Measurements from ENCODE around the gene GNPTG.

GNPTG gene

DNA sequence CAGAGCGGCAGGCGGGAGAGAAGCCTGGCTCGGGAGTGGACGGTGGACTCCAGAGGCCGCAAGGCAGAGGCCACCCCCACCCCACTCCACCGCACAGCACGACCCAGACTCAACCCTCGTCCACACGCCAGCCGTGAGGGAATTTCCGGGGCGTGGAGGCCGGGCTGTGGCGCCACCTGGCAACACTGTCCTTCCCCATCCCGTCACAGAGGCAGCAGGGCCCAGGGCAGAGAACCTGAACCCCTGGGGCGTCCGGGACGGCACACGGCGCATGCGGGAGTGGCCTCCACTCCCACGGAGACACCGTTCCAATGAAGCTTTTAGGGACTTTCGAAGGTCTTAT lies 23.5 kb downstream of the GNPTG start:
- no peak for DNase-seq

DNA sequence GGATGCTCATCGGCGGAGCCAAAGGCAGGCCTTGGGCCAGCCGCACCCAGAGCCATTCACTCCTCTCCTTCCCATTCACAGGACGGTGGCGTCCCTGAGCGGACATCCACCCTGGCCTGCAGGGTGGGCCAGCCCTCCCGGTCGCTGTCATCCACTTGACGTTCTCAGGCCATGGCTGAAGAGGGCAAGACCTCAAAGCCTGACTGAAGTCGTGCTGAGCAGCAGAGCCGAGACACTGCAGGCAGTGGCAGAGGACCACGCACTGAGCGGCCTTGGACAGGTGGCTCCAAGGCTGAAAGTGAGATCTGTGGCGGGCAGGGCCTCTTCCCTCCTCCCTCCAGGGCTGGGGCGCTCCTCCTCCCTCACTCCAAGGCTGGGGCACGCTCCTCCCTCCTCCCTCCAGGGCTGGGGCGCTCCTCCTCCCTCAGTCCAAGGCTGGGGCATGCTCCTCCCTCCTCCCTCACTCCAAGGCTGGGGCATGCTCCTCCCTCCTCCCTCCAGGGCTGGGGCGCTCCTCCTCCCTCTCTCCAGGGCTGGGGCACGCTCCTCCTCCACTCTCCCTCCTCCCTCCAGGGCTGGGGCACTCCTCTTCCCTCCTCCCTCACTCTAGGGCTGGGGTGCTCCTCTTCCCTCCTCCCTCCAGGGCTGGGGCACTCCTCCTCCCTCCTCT lies 24.1 kb downstream of the GNPTG start:
- DNase-seq, result no peak

DNA sequence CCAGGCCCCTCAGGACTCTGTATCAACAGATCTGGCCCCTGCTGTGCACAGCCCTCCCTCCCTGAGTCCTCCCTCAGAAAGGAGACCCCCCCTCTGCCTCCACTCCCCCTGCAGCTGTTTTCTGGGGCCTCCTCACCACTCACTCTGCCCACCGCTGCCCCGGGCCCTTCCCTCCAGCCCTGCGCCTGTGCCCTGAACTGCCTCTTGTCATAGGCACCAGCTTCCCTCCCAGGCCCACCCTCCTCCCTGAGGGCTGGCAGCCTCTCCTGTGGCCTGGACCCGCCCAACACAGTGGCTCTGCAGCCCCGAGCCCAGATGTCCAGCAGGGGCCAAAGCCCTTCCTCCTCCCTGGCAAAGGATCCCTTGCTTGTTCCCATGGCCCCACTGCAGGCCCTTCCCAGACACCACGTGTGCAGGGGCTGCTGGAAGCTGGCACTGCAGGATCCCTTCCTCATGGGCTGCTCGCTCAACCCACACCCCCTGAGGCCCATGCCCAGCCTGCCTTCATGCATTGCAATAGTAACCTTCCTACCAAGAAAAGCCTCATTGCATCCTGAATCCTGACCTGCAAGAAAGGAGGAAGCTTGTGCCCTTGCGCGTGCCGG lies 25.8 kb downstream of the GNPTG start:
- no peak for DNase-seq

DNA sequence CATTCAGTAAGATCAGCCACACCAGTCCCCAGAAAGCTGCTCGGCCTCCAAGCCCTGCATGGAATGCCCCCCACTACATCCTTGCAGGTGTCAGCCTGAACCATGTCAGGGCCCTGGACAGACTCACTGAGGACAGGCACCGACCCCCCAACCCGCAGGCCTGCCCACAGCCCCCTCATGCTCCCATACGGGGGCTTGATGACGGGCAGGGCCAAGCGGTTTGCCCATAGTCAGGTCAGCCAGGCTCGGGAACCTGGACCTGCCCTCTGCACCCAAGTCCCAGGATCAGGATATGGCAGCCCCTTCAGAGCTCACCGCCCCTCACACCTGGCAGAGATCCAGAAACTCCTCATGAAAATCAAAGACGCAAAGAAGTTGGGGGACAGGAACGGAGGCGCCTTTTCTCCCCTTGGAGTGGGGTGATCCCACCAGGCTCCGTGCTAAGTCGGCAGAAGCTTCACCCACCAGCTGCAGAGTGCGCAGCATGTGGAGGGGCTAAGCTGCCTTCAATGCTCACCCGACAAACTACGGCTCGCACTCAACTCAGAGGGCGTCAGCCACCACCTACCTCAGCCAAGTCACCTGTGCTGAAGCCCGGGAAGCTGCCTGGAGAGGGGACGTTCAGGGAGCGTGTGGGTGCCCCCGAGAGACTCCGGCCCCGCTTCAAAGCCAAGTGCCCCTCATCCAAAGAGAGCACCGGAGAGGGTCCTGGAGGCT lies 26.5 kb downstream of the GNPTG start:
- no peak for DNase-seq

DNA sequence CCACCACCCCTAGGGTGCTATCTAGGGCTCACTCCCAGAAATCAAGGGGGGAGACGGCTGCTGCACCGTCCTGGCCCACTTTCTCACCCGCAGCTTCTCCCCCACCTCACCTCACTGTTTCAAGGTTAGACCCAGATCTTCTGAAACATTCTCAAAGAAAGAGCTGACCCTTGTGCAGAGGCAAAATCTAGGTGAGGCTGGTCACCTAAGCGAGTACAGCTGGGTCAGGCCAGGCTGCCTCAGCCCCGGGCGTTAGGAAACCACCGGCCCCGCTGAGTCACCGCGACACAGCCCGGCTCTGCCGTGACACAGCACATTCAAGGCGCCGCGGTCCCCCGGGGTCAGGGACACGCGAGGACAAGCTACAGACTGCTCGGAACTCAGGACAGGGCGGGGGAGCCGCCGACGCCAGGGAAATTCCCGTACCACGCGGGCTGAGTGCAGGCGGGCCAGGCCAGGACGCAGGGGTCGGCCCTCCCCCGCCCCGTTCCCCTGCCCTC lies 27.1 kb downstream of the GNPTG start:
- DNase-seq, result peak; percentile 29 to 32

DNA sequence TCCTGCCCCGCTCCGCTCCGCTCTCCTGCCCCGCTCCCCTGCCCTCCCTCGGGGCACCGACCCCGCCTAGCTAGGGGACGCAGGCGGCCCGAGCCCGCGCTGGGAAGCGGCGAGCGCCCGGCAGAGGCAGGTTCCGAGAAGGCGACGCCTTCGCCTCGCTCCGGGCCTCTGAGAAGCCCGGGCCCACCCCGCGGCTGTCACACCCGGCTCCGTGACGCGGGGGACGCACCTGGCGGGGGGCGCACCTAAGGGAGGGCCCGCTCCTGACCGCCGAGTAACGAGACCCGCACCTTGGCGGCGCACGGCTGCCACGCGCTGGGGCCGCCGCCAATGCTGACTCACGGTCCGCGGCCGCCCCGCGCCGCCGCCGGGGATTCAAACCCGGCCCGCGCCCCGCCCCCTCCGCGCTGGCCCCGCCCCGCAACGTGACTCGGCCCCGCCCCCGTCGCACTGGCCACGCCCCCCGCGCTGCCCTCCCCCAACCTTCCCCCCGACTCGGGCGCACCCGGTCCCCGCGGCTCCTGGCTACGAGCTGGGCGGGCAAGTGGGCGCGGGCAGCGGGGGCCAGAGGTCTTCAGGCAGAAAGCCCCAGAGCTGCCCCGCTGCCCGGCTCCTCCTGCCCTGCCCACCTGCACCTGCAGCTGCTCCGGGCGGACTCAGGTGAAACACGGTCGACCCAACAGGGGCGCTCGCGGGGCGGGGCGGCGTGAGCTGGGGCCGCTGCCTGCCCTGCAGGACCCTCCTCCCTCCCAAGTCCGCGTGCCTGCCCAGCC lies 27.8 kb downstream of the GNPTG start:
- DNase-seq, result peak; percentile 8 to 10

DNA sequence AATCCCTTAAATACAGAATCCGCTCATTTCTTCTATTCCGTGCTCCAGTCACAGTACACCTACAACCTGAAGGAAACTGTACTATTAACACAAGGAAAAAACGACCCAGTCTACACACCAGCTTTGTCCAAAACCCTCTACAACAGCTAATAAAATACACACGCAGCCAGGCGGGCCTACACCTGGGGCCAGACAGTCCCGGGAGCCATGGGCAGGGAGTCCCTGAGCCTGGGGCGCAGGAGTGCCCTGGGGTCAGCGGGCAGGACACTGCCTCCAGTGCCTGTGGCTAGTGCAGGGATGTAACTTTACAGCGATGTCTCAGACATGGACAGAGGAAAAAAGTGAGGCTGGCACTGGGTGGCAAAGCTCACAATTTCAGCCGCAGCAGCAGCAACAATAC lies 28.5 kb downstream of the GNPTG start:
- DNase-seq, result no peak

DNA sequence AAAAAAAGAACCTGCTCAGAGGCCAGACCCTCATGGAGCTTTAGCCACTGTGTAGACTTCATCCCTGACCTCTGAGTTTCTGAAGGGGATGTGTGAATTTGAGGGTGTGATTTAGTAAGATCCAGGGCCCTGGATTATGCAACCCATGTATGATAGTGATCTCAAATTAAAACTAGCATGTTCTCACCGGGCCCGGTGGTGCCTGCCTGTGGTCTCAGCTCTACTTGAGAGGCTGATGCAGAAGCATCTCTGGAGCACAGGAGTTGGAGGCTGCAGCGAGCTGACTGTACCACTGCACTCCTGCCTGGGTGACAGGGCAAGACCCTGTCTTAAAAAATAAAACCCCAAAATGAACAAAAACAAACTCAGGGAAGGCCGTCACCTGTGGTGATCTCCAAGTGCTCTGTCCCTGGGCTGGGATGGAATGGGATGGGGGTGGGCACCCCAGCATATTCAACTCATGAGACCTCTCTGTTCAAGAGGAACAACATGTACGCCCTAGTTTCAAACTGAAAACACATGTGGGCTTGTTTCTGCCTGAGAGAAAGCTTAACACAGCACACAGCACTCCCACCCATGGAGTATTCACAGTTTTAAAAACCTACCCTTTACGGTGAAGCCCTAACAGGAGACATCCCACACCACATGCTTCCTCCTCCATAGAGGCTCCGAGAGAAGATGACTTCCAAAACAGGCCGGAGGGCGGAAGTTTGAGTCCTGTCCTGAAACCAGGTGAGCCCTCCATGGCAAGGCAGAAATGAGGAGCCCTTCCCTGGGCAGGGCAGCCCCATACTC lies 30.1 kb downstream of the GNPTG start:
- DNase-seq, result no peak

DNA sequence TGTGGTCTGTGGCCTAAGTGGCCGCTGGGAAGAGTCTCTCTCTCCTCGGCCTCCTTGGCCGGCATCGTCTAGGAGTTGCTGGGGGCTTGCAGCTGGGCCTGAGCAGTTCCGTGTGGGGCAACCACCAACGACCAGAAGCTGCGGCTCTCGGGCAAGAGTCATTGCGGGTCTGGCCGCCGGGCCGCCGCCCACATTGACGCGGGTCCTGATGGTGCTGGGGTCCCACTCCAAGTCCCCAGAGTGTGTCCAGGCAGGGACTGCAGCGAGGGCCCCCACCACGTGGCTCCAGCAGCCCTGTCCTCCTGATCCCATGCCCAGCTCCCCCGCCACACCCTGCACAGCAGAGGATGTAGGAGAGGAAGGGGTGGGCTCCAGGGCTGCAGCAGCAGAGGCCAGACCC lies 31.8 kb downstream of the GNPTG start:
- DNase-seq, result no peak

DNA sequence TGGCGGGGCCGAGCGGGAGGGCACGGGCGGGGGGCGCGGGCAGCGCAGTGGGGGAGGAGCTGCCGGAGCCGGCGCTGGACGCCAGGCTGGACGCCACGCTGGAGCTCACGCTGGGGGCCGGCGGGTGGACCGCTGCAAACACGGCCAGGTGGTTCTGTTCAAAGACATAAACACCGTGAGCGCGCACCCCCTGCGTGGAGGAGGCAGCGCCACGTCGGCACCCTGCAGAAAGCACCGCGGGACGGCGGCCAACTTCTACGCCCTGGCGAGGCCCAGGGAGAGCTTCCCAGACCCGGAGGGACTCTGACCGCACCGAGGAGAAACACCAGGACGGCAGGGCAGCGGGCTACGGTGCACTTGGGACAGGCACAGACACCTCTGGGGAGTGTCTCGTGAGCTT lies 33.5 kb downstream of the GNPTG start:
- no peak for DNase-seq

DNA sequence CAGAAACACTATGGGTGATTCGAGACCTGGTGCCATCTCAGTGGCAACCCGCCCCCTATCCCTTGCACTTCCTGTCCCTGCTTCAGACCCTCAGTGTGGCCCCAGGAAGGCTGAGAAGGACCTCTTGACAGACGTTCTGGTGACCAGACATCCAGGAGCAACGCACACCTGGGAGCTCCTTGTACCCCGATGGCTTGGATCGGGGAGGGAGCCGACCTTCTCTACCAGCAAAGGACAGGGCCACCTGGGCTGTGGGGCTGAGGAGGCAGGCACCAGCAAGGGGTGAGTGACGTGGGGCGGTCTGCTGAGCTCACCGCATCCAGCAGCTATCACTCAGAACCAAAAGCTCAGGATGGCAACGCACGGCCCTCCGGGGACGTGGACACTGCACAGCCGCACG lies 35.6 kb downstream of the GNPTG start:
- no peak for DNase-seq

DNA sequence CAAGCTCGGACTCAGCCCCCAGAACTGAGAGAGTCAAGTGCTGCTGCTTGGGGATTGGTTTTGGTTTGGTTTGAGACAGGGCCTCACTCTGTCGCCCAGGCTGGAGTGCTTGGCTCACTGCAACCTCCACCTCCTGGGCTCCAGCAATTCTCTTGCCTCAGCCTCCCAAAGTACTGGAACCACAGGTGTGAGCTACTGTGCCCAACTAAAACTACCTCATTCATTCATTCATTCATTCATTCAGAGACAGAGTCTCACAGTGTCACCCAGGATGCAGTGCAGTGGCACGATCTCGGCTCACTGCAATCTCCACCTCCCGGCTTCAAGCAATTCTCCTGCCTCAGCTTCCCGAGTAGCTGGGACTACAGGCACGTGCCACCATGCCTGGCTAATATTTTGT lies 38.0 kb downstream of the GNPTG start:
- DNase-seq, result no peak

DNA sequence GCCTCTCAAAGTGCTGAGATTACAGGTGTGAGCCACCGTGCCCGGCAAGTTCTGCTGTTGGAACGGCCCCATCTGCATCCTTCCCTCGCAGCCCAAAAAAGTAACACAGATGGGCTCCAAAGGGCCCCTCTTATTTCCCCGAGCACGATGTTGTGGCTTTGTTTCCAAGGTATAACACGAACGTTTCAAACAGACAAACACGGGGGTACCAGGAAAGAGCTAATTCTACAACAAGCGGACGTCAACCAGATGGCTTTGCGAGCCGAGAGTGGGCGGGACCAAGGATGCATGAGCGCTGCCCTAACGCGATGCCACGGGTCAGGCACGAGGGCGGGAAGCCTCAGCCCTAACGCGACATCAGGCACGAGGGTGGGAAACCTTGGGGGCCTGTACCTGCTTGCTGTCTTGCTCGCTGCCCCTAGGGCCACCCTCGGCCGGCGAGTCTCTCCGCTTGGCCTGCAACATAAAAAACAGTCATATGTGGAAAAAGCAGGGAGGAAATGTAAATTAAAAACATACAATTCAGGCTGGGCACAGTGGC lies 38.6 kb downstream of the GNPTG start:
- DNase-seq, result no peak

DNA sequence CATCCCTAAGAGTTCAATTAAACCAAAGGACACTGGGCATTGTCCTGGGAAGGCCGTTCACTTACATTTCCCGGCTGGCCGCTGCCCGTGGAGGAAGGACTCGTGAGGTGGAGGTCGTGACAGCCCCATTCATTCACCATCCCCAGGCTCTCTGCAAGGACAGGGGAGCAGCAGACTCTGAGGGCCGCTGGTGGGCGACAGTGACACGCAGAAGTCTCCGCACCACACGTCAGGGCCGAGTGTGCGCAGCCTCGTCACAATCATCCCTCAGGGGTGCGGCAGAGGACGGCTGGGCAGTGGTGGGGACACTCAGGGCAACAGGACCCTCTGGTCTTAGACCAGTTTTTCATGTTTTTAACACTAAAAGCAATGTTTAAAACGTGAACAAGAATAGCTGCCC lies 41.1 kb downstream of the GNPTG start:
- no peak for DNase-seq

DNA sequence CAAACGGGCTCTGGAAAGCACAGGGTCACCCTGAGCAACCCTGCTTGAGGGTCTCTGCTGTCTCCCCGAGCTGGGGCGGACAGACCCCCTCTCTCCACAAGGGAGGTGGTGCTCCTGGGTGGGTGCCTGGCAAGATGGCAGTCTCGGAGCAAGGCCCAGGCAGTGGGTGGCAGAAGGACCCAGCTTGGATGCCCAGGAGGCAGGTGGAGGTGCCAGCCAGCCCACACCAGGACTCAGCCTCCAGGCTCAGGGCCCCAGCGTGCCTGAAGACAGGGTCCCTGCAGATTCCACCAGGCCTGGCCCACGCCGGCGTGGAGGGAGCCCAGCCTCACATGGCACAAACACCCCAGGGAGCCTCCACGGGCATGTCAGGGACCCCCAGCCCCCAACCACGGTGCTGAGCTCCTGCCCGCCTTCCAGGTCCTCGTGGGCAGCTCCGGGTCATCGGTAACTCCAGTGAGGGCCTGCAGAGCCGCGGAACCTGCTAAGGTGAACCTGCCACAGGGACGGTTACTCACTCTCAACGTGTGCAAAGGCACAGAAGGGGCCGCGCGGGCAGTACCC lies 42.0 kb downstream of the GNPTG start:
- no peak for DNase-seq

DNA sequence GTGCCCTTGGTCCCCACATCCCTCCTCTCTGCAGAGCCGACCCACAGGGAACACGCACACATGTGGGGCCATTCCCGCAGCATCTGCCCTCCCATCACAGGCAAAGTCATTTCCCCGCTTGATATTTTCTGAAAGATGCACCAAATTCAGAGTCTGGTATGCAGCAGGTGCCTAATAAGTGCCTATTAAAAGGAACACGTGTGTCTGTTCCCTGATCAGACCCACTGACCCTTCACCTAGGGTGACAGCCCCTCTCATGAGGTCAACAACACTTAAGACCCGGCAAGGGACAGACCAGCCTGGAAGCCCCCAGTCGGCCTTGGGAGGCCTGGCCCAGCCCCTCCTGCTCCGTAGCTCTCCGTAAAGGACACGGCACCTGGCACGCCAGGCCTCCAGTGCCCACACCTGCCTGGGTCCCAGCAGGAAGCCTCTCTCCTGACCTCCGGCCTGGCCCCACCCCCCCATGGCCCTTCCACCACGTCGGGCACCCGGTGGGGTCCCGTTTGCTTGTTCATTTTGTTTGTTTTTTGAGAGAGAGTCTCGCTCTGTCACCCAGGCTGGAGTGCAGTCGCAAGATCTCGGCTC lies 42.7 kb downstream of the GNPTG start:
- no peak for DNase-seq

DNA sequence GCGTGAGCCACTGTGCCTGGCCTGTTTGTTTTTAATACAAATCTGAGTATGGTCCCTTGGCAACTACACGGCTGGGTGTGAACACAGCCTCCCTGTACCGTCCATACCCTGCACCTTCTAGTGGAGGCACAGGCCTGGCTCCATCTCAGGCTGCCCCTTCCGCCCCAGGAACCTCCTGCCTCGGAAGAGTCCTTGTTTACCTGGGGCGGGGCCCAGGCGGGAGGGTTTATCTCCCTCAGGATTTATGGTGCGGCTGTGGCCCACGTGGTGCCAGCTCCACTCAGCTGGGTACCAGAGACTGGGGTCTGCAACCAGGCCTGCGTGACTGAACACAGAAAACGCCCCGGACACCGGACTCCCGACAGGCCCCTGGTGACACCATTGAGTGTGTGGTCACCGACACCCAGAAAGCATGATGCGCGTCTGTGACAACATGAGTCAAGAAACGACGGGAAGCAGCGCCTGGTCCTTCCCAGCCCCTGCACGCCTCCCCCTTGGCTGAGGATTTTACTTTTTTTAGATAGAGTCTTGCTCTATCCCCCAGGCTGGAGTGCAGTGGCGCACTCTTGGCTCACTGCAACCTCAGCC lies 43.8 kb downstream of the GNPTG start:
- no peak for DNase-seq

DNA sequence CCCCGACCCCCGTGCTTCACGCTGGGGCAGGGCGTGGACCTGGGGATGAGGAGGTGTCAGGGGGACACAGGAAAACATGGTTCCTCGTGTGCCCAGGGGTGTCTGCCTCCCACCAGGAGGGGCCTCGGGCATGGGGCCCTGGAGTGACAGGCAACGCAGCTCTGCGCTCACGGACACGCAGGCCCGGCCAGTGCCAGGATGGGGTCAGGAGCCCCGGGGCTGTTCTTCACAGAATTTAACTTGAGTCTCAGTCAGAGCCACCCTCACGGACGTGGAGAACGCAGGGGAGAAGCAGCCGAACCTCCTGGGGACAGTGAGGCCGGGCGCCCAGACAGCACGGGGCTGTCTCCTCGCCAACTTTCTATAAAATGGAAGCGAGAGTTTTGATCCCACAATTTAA lies 46.0 kb downstream of the GNPTG start:
- no peak for DNase-seq

DNA sequence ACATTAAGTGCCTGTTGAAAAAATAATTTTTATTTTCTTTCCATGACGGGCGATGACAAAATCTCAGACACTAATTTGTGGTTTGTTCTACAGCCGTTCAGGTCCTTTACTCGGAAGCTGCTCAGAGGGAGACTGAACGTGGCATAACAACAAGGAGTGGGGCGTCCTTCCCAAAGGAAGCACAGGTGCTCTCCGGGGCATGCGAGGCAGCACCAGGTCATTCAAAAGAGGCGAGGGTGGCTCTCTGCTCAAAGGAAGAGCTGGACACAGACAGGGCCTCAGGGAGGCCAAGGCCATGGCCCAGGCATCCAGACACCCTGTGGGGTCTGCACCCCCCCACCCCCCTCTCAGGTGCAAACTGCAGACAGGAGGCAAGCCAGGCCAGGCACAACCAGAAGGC lies 46.6 kb downstream of the GNPTG start:
- DNase-seq, result no peak

DNA sequence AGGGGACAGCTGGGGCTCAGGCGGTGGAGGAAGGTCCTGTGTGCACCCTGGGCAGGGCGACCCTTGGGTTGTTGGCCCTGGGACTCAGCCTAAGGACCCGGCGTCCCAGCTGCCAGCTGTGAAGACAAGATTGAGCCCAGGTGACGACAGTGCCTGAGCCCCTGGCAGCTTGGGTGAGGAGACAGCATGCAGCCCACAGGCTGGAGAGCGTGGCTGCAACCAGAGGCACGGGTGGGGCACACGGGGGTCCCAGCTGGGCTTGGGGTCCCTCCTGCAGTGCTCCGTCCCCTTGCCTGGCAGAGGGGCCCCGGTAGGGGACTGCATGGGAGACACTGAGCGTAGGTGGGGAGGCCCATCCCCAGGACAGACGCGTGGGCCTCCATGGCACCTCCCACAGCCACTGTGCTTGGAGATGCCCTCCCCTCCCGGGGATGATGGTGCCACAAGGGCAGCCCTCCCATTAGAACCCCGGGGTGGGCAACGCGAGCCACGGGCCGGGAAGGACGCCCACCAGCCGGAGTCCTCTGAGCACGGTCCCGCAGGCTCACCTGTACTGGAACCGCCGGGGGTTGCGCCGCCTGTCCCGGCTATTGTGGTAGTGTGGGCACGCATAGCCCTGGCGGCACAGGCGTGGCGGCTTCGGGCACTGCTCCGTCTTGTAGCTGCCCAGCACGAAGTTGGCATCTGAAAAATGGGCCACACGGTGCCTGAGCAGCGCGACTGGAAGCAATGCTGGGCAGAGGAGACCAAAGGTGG lies 47.3 kb downstream of the GNPTG start:
- no peak for DNase-seq
